ENCODE measurements around the gene AMFR.
"Not testable (repeated sequence)": the region's sequence is repeated elsewhere in the genome, so short reads cannot be mapped to it uniquely, and the experiment has no call there.

The AMFR gene

DNA sequence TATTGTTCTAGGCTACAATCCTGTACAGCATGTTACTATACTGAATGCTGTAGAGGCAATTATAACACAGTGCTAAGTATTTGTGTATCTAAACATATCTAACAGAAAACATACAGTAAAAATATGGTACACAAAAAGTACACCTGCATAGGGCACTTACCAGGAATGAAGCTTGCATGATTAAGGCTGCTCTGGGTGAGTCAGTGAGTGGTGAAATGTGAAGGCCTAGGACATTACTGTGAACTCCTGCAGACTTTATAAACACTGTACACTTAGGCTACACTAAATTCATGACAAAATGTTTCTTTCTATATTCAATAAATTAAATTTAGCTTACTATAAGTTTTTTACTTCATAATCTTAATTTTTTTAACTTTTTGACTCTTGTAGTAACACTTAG, 37.1 kb downstream of the AMFR start:
- H3K9ac ChIP-seq (ENCODE audit: low read depth, low read length) = no peak overlapping the region
- no peak overlapping the region for H3K4me3 ChIP-seq (ENCODE audit: low read length)
- H3K27ac ChIP-seq (ENCODE audit: low read depth, low read length) = no peak overlapping the region
- H3K27me3 ChIP-seq (ENCODE audit: insufficient read depth, low read length) = no peaks in the 10 kb centered on the region
- no peaks in the 10 kb centered on the region for H3K4me1 ChIP-seq (ENCODE audit: insufficient read depth, low read length)
- H3K9me3 ChIP-seq (ENCODE audit: insufficient read depth, low read depth, low read length) = peaks cover 8% of the 10 kb centered on the region
- H3K36me3 ChIP-seq (ENCODE audit: insufficient read depth, low read length) = peaks cover 50% of the 10 kb centered on the region

DNA sequence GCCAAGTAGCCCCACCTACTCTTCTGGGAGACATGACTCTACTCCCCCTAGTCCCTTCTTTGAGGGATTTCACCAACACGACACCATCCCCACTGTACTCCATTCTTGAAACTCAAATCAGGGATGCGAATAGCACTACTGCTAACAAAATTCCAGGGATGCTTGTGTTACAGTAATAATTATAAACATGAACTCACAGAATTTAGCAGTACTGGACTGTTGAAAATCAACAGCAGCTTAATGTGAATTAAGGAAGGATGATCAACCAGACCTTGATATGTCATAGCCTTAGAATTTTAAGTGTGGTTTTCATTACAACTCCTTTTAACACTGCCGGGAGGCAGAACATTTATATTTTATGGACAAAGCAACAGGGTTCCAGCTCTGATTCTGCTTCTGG, 37.9 kb downstream of the AMFR start:
- 96% methylated on average over 3 of the region's 3 CpGs for WGBS
- Histone ChIP-seq H3K36me3 (ENCODE audit: insufficient read depth, low read length) (peaks cover 50% of the 10 kb centered on the region), H3K4me3 (ENCODE audit: low read length) (no peak overlapping the region)

DNA sequence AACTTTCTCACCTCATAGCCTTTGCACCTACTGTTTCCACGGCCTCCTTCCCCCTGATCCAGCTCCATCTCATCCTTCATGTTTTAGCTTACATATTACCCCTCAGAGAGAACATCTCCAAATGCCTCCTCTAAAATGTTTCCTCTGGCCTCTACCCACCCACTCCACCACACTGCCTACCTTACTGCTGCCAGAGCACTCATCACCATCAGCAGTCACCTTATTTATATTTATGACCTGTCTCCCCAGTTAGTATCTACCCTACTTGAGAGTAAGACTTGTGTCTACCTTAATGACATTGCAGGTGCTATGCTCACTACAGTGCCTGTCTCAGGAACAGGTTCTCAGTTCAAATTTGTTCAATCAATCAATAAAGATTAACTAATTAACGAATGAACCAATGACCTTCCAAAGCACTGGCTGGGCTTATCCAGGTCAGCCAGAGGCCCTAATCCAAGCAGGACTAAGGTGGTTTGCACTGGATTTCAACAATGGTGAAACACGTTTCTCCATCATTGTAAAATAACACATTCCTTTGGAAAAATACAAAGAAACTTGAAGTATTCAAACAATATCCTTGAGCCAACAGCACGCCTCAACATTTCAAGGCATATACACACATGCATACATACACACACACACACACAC, 41.1 kb downstream of the AMFR start:
- H3K4me1 ChIP-seq (ENCODE audit: insufficient read depth, low read length) = no peaks in the 10 kb centered on the region
- no peak overlapping the region for H3K4me3 ChIP-seq (ENCODE audit: low read length)
- H3K27me3 ChIP-seq (ENCODE audit: insufficient read depth, low read length) = no peaks in the 10 kb centered on the region
- H3K36me3 ChIP-seq (ENCODE audit: insufficient read depth, low read length) = peaks cover 49% of the 10 kb centered on the region
- 91% methylated on average over 4 of the region's 4 CpGs for WGBS
- H3K9me3 ChIP-seq (ENCODE audit: insufficient read depth, low read depth, low read length) = peaks cover 26% of the 10 kb centered on the region
- H3K9ac ChIP-seq (ENCODE audit: low read depth, low read length) = no peak overlapping the region
- no peak overlapping the region for H3K27ac ChIP-seq (ENCODE audit: low read depth, low read length)

More for the DNA sequence above, 37.9 kb downstream of the AMFR start:
- H3K27ac ChIP-seq (ENCODE audit: low read depth, low read length) = no peak overlapping the region
- no peak overlapping the region for H3K9ac ChIP-seq (ENCODE audit: low read depth, low read length)
- no peaks in the 10 kb centered on the region for H3K4me1 ChIP-seq (ENCODE audit: insufficient read depth, low read length)
- peaks cover 8% of the 10 kb centered on the region for H3K9me3 ChIP-seq (ENCODE audit: insufficient read depth, low read depth, low read length)
- no peaks in the 10 kb centered on the region for H3K27me3 ChIP-seq (ENCODE audit: insufficient read depth, low read length)

DNA sequence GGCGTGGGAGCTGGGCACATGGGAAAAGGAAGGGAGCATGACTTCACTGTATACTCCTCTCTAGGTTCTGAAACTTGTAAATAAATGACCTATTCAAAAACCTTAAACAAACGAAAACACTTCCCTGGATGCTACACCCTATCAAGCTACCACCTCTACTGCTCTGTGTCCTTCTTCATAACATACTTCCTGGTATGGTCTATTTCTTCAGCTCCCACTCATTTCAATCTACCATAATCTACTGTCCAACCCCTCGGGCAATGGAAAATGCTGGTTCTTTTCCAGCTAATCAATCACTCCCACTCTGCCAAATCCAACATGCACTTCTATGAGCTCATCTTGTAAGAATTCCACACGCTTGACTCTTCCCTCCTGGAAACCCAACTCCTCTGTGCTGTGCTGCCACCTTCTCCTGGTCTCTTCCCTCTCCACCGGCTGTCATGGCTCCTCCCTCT, 42.4 kb downstream of the AMFR start:
- WGBS = 88% methylated on average over 5 of the region's 5 CpGs
- Histone ChIP-seq H3K9ac (ENCODE audit: low read depth, low read length) (no peak overlapping the region), H3K27ac (ENCODE audit: low read depth, low read length) (no peak overlapping the region), H3K9me3 (ENCODE audit: insufficient read depth, low read depth, low read length) (peaks cover 29% of the 10 kb centered on the region), H3K4me3 (ENCODE audit: low read length) (no peak overlapping the region), H3K36me3 (ENCODE audit: insufficient read depth, low read length) (peaks cover 47% of the 10 kb centered on the region), H3K4me1 (ENCODE audit: insufficient read depth, low read length) (no peaks in the 10 kb centered on the region), H3K27me3 (ENCODE audit: insufficient read depth, low read length) (no peaks in the 10 kb centered on the region)

DNA sequence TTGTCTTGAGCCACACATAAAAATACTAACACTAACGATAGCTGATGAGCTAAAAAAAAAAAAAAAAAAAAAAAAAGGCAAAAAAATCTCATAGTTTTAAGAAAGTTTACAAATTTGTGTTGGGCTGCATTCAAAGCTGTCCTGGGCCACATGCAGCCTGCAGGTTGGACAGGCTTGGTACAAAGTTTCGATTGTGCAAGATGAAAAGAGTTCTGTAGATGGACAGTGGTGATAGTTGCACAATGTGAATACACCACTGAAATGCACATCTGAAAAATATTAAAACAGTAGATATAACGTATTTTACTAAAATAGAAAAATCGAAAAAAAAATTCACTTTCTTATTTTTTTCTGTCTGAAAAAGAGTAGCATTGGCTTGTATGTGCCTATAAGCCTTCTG, 42.9 kb downstream of the AMFR start:
- Histone ChIP-seq H3K36me3 (ENCODE audit: insufficient read depth, low read length) (peaks cover 42% of the 10 kb centered on the region), H3K27ac (ENCODE audit: low read depth, low read length) (no peak overlapping the region), H3K9ac (ENCODE audit: low read depth, low read length) (no peak overlapping the region), H3K9me3 (ENCODE audit: insufficient read depth, low read depth, low read length) (peaks cover 29% of the 10 kb centered on the region), H3K4me3 (ENCODE audit: low read length) (no peak overlapping the region), H3K27me3 (ENCODE audit: insufficient read depth, low read length) (no peaks in the 10 kb centered on the region), H3K4me1 (ENCODE audit: insufficient read depth, low read length) (no peaks in the 10 kb centered on the region)
- 100% methylated on average over 1 of the region's 4 CpGs for WGBS

DNA sequence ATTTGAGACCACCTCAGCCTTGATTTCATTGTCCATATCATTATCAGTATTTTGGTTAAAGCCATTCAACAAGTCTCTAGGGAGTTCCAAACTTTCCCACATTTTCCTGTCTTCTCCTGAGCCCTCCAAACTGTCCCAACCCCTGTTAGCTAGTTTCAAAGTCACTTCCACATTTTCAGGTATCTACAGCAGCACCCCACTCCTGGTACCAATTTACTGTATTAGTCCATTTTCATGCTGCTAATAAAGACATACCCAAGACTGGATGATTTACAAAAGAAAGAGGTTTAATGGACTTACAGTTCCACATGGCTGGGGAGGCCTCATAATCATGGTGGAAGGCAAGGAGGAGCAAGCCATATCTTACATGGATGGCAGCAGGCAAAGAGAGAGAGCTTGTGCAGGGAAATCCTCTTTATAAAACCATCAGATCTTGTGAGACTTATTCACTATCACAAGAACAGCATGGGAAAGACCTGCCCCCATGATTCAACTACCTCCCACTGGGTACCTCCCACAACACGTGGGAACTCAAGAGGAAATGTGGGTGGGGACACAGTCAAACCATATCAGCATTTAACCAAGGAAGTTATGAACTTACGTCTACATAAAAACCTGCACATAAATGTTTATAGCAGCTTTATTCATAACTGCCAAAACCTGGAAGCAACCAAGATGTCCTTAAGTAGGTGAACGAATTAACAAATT, 44.4 kb downstream of the AMFR start:
- Histone ChIP-seq H3K36me3 (ENCODE audit: insufficient read depth, low read length) (peaks cover 41% of the 10 kb centered on the region), H3K9me3 (ENCODE audit: insufficient read depth, low read depth, low read length) (peaks cover 29% of the 10 kb centered on the region)
- H3K4me3 ChIP-seq (ENCODE audit: low read length); H3K9ac ChIP-seq (ENCODE audit: low read depth, low read length); H3K4me1 ChIP-seq (ENCODE audit: insufficient read depth, low read length); H3K27ac ChIP-seq (ENCODE audit: low read depth, low read length); H3K27me3 ChIP-seq (ENCODE audit: insufficient read depth, low read length): not testable (repeated sequence)
- WGBS = 88% methylated on average over 2 of the region's 3 CpGs

DNA sequence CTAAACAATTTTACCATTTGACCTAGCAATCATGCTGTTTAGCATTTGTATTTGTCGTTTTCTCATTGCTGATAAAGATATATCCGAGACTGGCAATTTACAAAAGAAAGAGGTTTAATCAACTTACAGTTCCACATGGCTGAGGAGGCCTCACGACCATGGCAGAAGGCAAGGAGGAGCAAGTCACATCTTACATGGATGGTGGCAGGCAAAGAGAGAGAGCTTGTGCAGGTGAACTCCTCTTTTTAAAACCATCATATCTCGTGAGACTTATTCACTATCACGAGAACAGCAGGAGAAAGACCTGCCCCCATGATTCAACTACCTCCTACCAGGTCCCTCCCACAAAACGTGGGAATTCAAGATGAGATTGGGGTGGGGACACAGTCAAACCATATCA, 46.3 kb downstream of the AMFR start:
- 84% methylated on average over 6 of the region's 6 CpGs for WGBS
- not testable (repeated sequence) for H3K27me3 ChIP-seq (ENCODE audit: insufficient read depth, low read length); H3K4me1 ChIP-seq (ENCODE audit: insufficient read depth, low read length); H3K9ac ChIP-seq (ENCODE audit: low read depth, low read length); H3K4me3 ChIP-seq (ENCODE audit: low read length); H3K27ac ChIP-seq (ENCODE audit: low read depth, low read length)
- Histone ChIP-seq H3K36me3 (ENCODE audit: insufficient read depth, low read length) (peaks cover 28% of the 10 kb centered on the region), H3K9me3 (ENCODE audit: insufficient read depth, low read depth, low read length) (peaks cover 29% of the 10 kb centered on the region)

DNA sequence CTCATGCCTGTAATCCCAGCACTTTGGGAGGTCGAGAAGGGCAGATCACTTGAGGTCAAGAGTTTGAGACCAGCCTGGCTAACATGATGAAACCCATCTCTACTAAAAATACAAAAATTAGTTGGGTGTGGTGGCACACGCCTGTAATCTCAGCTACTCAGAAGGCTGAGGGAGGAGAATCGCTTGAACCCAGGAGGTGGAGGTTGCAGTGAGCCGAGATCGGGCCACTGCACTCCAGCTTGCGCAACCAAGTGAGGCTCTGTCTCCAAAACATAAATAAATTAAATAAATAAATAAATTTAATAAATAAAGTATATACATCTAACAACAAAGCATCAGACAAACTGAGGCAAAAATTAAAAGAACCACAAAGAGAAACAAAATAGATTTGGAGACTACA, 49.6 kb downstream of the AMFR start:
- Histone ChIP-seq H3K36me3 (ENCODE audit: insufficient read depth, low read length) (peaks cover 12% of the 10 kb centered on the region), H3K9me3 (ENCODE audit: insufficient read depth, low read depth, low read length) (peaks cover 15% of the 10 kb centered on the region; the same call in 1 of the 2 replicates)
- H3K4me1 ChIP-seq (ENCODE audit: insufficient read depth, low read length); H3K27me3 ChIP-seq (ENCODE audit: insufficient read depth, low read length); H3K9ac ChIP-seq (ENCODE audit: low read depth, low read length); H3K4me3 ChIP-seq (ENCODE audit: low read length); H3K27ac ChIP-seq (ENCODE audit: low read depth, low read length): not testable (repeated sequence)
- WGBS = 88% methylated on average over 5 of the region's 6 CpGs

DNA sequence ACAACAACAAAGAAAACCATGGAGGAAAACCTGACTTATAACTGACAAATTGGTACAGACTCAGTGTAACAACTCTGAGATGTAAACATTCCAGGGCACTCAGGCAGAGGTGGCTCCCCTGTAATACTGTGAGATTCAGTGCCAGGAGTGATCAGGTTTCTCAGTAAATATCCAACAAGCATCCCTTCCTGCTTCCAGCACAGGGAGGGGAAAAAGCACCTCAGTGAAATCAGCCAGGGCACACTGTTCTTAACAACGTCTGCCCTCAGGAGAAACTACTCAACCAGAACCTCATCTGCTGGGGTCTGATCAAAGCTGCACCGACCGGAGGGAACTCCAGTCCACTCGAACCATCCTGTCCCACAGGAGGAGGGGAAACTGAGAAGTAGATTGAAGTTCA, 52.3 kb downstream of the AMFR start:
- H3K27ac ChIP-seq (ENCODE audit: low read depth, low read length) = no peak overlapping the region
- 0 out of 2 replicates have a peak, but pooled peaks cover 5% of the 10 kb centered on the region for H3K4me1 ChIP-seq (ENCODE audit: insufficient read depth, low read length)
- H3K9ac ChIP-seq (ENCODE audit: low read depth, low read length) = no peak overlapping the region
- H3K27me3 ChIP-seq (ENCODE audit: insufficient read depth, low read length) = no peaks in the 10 kb centered on the region
- no peak overlapping the region for H3K4me3 ChIP-seq (ENCODE audit: low read length)
- H3K36me3 ChIP-seq (ENCODE audit: insufficient read depth, low read length) = 0 out of 2 replicates have a peak, but pooled peaks cover 6% of the 10 kb centered on the region
- no peaks in the 10 kb centered on the region for H3K9me3 ChIP-seq (ENCODE audit: insufficient read depth, low read depth, low read length)
- 91% methylated on average over 4 of the region's 4 CpGs for WGBS

DNA sequence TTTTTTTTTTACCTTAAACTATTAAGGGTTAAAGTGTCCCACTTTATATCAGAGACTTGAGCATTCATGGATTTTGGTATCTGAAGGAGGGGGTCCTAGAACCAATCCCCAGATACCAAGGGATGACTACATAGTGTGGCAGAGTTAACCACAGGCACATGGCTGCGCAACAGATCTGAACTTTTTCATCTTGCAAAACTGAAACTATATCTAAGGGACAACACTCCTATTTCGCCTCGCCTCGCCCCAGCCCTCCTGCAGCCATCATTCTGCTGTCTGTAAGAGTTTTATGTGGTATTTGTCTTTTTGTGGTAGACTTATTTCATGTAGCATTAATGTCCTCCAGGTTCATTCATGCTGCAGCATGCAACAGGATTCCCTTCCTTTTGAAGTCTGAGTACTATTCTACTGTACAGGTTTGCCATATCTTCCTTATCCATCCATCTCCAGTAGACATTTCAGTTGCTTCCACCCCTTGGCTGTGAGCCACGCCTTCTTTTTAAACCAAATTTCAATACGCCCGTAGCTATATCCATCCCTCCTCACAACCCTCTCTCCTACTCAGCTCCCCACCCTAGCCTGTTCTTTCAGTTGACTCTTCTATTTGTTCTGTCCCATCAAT, 53.2 kb downstream of the AMFR start:
- H3K27ac ChIP-seq (ENCODE audit: low read depth, low read length) = no peak overlapping the region
- H3K36me3 ChIP-seq (ENCODE audit: insufficient read depth, low read length) = peaks cover 10% of the 10 kb centered on the region; the same call in 1 of the 2 replicates
- WGBS = 94% methylated on average over 7 of the region's 7 CpGs
- H3K4me1 ChIP-seq (ENCODE audit: insufficient read depth, low read length) = 0 out of 2 replicates have a peak, but pooled peaks cover 5% of the 10 kb centered on the region
- H3K9me3 ChIP-seq (ENCODE audit: insufficient read depth, low read depth, low read length) = no peaks in the 10 kb centered on the region
- H3K4me3 ChIP-seq (ENCODE audit: low read length) = no peak overlapping the region
- no peak overlapping the region for H3K9ac ChIP-seq (ENCODE audit: low read depth, low read length)
- no peaks in the 10 kb centered on the region for H3K27me3 ChIP-seq (ENCODE audit: insufficient read depth, low read length)

DNA sequence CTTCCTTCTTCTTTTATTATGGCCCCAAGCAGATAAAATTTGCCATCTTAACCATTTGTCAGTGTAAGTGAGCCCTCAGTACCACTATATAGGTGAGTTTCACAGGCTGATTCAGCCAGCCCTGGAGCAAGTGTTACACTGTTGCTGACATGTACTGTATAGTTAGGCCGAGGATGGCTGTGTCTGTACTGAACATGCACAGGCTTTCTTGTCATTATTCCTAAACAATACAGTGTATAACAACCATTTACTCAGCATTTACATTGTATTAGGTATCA, 53.7 kb downstream of the AMFR start:
- Histone ChIP-seq H3K27ac (ENCODE audit: low read depth, low read length) (no peak overlapping the region), H3K4me3 (ENCODE audit: low read length) (no peak overlapping the region), H3K36me3 (ENCODE audit: insufficient read depth, low read length) (peaks cover 13% of the 10 kb centered on the region; the same call in 1 of the 2 replicates), H3K4me1 (ENCODE audit: insufficient read depth, low read length) (0 out of 2 replicates have a peak, but pooled peaks cover 5% of the 10 kb centered on the region), H3K27me3 (ENCODE audit: insufficient read depth, low read length) (no peaks in the 10 kb centered on the region), H3K9me3 (ENCODE audit: insufficient read depth, low read depth, low read length) (no peaks in the 10 kb centered on the region), H3K9ac (ENCODE audit: low read depth, low read length) (no peak overlapping the region)
- WGBS = 100% methylated on average over 1 of the region's 1 CpG

Measured in HUES64 (cell line).